ENCODE measurements around the gene BRSK1. TPM values are rescaled to one million over a fixed set of nuclear protein-coding genes. Genes with fewer than 3 reads are reported as not detected.

The BRSK1 gene
- total RNA-seq, 1 donor from 2014 or later: 10.1 TPM

- Histone ChIP-seq H3K4me1 (no peaks in the 10 kb centered on the region), H3K27me3 (no peaks in the 10 kb centered on the region), H3K9me3 (no peaks in the 10 kb centered on the region), H3K4me3 (no peak overlapping the region), H3K27ac (no peak overlapping the region), H3K36me3 (peaks cover 0 to 8% of the 10 kb centered on the region in 2 donors)
- DNase-seq (ENCODE audit: extremely low spot score in 2 of 2): no peak
- no peak for TF ChIP-seq POLR2AphosphoS5 (IDR thresholded peaks at IDR 0.05; ENCODE audit: insufficient read depth in 1 of 2, low read depth in 1 of 2)
- intact Hi-C loops (cut with DNase I): no loop called here
Observed at GRCh38 chr19:55266404-55266803, 17.4 kb upstream of the BRSK1 start.

GRCh38 chr19:55266840-55267239 is 17.0 kb upstream of the BRSK1 start:
- Histone ChIP-seq H3K27ac (no peak overlapping the region), H3K27me3 (no peaks in the 10 kb centered on the region)
- intact Hi-C loops (cut with DNase I): no loop called here

GRCh38 chr19:55269299-55269698 is 14.5 kb upstream of the BRSK1 start:
- no peak for DNase-seq (ENCODE audit: extremely low spot score in 2 of 2)
- intact Hi-C loops (cut with DNase I): no loop called here
- Histone ChIP-seq H3K27ac (no peak overlapping the region), H3K4me3 (no peak overlapping the region), H3K9me3 (no peaks in the 10 kb centered on the region), H3K27me3 (no peaks in the 10 kb centered on the region), H3K36me3 (peaks cover 0 to 32% of the 10 kb centered on the region in 2 donors), H3K4me1 (no peaks in the 10 kb centered on the region)
- TF ChIP-seq POLR2AphosphoS5 (IDR thresholded peaks at IDR 0.05; ENCODE audit: insufficient read depth in 1 of 2, low read depth in 1 of 2): no peak
- TF ChIP-seq, protein P1, sequence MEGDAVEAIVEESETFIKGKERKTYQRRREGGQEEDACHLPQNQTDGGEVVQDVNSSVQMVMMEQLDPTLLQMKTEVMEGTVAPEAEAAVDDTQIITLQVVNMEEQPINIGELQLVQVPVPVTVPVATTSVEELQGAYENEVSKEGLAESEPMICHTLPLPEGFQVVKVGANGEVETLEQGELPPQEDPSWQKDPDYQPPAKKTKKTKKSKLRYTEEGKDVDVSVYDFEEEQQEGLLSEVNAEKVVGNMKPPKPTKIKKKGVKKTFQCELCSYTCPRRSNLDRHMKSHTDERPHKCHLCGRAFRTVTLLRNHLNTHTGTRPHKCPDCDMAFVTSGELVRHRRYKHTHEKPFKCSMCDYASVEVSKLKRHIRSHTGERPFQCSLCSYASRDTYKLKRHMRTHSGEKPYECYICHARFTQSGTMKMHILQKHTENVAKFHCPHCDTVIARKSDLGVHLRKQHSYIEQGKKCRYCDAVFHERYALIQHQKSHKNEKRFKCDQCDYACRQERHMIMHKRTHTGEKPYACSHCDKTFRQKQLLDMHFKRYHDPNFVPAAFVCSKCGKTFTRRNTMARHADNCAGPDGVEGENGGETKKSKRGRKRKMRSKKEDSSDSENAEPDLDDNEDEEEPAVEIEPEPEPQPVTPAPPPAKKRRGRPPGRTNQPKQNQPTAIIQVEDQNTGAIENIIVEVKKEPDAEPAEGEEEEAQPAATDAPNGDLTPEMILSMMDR (IDR thresholded peaks at IDR 0.05): no peak
- no peak for TF ChIP-seq POLR2A (IDR thresholded peaks at IDR 0.05)

More at GRCh38 chr19:55266840-55267239, 17.0 kb upstream of the BRSK1 start:
- H3K9me3 ChIP-seq: no peaks in the 10 kb centered on the region
- no peaks in the 10 kb centered on the region for H3K4me1 ChIP-seq
- DNase-seq (ENCODE audit: extremely low spot score in 2 of 2): no peak
- no peak overlapping the region for H3K4me3 ChIP-seq
- TF ChIP-seq POLR2AphosphoS5 (IDR thresholded peaks at IDR 0.05; ENCODE audit: insufficient read depth in 1 of 2, low read depth in 1 of 2) (no peak), POLR2A (IDR thresholded peaks at IDR 0.05) (no peak)
- TF ChIP-seq, protein P1 (IDR thresholded peaks at IDR 0.05): no peak
- H3K36me3 ChIP-seq: peaks cover 0 to 12% of the 10 kb centered on the region in 2 donors

DNA sequence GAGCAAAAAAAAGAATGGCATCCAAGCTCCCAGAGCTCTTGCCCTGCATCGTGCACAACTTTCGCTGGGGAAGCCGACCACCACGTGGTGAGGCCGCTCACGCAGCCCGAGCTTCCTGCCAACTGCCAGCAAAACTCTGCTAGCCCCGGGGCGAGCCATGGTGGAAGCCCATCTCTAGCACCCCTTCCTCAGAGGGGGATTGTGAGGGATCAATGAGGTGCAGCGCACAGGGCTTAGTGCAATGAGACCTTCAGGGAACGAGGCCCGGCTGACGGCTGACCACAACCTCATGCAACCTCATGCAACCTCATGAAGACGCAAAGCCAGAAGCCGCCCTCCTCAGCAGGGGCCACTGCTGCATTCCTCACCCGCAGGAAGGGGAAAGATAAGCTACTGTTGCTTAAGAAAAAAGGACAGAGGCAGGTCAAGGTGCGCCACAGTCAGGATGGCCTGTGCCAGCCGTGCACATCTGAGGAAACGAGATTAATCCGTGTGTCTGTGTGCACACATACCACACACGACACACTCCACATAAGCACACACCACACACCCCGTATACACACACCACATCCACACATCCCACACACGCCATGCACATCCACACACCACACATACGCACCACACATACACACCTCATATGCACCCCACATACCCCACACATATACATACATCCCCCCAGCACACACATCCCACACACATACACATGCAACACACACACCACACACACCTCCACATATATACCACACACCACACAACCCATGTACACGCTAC is 13.4 kb upstream of the BRSK1 start:
- intact Hi-C loops (cut with DNase I): no loop called here
- Histone ChIP-seq H3K36me3 (peaks cover 0 to 42% of the 10 kb centered on the region in 2 donors), H3K4me1 (no peaks in the 10 kb centered on the region), H3K27me3 (no peaks in the 10 kb centered on the region), H3K27ac (no peak overlapping the region), H3K9me3 (no peaks in the 10 kb centered on the region), H3K4me3 (no peak overlapping the region)
- TF ChIP-seq, protein P1 (IDR thresholded peaks at IDR 0.05): no peak
- no peak for TF ChIP-seq POLR2A (IDR thresholded peaks at IDR 0.05)
- TF ChIP-seq POLR2AphosphoS5 (IDR thresholded peaks at IDR 0.05; ENCODE audit: insufficient read depth in 1 of 2, low read depth in 1 of 2): no peak
- no peak for DNase-seq (ENCODE audit: extremely low spot score in 2 of 2)

DNA sequence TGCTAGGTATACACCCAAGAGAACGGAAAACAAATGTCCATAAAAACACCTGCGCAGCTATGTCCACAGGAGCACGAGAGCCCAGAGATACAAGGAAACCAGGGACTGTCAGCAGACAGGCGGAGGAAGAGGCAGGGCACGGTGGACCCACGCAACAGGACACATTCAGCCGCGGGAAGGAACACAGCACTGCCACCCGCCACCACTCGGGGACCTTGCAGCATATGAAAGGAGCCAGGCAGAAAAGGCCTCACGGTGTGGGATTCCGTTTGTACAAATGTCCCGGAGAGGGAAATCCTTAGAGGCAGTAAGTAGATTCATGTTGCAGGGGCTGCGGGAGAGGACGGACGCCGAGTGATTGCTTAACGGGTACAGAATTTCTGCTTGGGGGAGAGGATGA is 11.7 kb upstream of the BRSK1 start:
- no peaks in the 10 kb centered on the region for H3K4me1 ChIP-seq
- H3K36me3 ChIP-seq: peaks cover 0 to 50% of the 10 kb centered on the region in 2 donors
- TF ChIP-seq, protein P1 (IDR thresholded peaks at IDR 0.05): no peak
- TF ChIP-seq POLR2AphosphoS5 (IDR thresholded peaks at IDR 0.05; ENCODE audit: insufficient read depth in 1 of 2, low read depth in 1 of 2): no peak
- TF ChIP-seq POLR2A (IDR thresholded peaks at IDR 0.05): no peak
- no peaks in the 10 kb centered on the region for H3K9me3 ChIP-seq
- intact Hi-C loops (cut with DNase I): no loop called here
- no peaks in the 10 kb centered on the region for H3K27me3 ChIP-seq
- no peak for DNase-seq (ENCODE audit: extremely low spot score in 2 of 2)
- H3K27ac ChIP-seq: no peak overlapping the region
- H3K4me3 ChIP-seq: no peak overlapping the region

Measured in vagina (tissue), 2 donors.